ENCODE data around the gene SPSB3.

The SPSB3 gene

GRCh38 chr16:1778200-1779179 is 3.9 kb downstream of the SPSB3 start:
- peak; percentile 88 for DNase-seq (ENCODE audit: low read depth)
- no peak for TF ChIP-seq CTCF (conservative IDR thresholded peaks at IDR 0.05; ENCODE audit: low read depth, low read length)
- no peak overlapping the region for H3K4me3 ChIP-seq (ENCODE audit: low read depth, low read length)

GRCh38 chr16:1777375-1778199 is 4.8 kb downstream of the SPSB3 start:
- no peak for DNase-seq (ENCODE audit: low read depth)
- no peak overlapping the region for H3K4me3 ChIP-seq (ENCODE audit: low read depth, low read length)
- no peak for TF ChIP-seq CTCF (conservative IDR thresholded peaks at IDR 0.05; ENCODE audit: low read depth, low read length)

- no peak for DNase-seq (ENCODE audit: low read depth)
- no peak for TF ChIP-seq CTCF (conservative IDR thresholded peaks at IDR 0.05; ENCODE audit: low read depth, low read length)
- no peak overlapping the region for H3K4me3 ChIP-seq (ENCODE audit: low read depth, low read length)
Observed at GRCh38 chr16:1776991-1777374, 5.4 kb downstream of the SPSB3 start.

- H3K4me3 ChIP-seq (ENCODE audit: low read depth, low read length), result no peak overlapping the region
- no peak for DNase-seq (ENCODE audit: low read depth)
- TF ChIP-seq CTCF (conservative IDR thresholded peaks at IDR 0.05; ENCODE audit: low read depth, low read length), result no peak
Observed at GRCh38 chr16:1776672-1776955, 5.8 kb downstream of the SPSB3 start.

GRCh38 chr16:1775846-1776671 is 6.3 kb downstream of the SPSB3 start:
- no peak for TF ChIP-seq CTCF (conservative IDR thresholded peaks at IDR 0.05; ENCODE audit: low read depth, low read length)
- DNase-seq (ENCODE audit: low read depth), result no peak

GRCh38 chr16:1775006-1775845 is 7.1 kb downstream of the SPSB3 start:
- TF ChIP-seq CTCF (conservative IDR thresholded peaks at IDR 0.05; ENCODE audit: low read depth, low read length), result no peak
- DNase-seq (ENCODE audit: low read depth), result no peak
- no peak overlapping the region for H3K4me3 ChIP-seq (ENCODE audit: low read depth, low read length)

More at GRCh38 chr16:1775846-1776671, 6.3 kb downstream of the SPSB3 start:
- H3K4me3 ChIP-seq (ENCODE audit: low read depth, low read length), result no peak overlapping the region
